Subcutaneous adipose tissue (tissue), 4 donors: ENCODE measurements around the gene NEK5. TPM values are rescaled to one million over a fixed set of nuclear protein-coding genes. Genes with fewer than 3 reads are reported as not detected.

Source experiments
- CTCF ChIP-seq: fragments of 450-650 bp; IDR thresholded peaks from one replicate; pipeline ENCODE4 v1.5.1; 2016; ENCODE audit warnings: low read depth, mild to moderate bottlenecking, control low read depth, antibody characterized with exemption, moderate library complexity
- total RNA-seq, 4 donors: library from RNA; depleted of rRNA; stranded (reverse); fragments of >200 nt; gene quantifications; one replicate each; pipeline ENCODE4 v1.1.0, GENCODE V29; 2016

Gene NEK5
- total RNA-seq, 4 donors from 2014 or later = 0.16 to 0.22 (median 0.17) TPM; not detected in 1

DNA sequence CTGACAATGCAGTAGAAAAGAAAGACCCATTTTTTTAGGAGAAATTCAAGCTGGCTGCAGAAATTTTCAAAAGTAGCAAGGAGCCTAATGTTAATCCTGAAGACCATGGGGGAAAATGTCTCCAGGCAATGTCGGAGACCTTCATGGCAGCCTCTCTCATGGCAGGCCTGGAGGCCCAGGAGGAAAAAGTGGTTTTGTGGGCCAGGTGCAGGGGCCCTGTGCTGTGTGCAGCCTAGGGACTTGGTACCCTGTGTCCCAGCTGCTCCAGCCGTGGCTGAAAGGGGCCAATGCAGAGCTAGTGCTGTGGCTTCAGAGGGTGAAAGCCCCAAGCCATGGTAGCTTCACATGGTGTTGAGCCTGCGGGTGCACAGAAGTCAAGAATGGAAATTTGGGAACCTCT, 112.6 kb downstream of the NEK5 start:
- TF ChIP-seq CTCF = no peak

DNA sequence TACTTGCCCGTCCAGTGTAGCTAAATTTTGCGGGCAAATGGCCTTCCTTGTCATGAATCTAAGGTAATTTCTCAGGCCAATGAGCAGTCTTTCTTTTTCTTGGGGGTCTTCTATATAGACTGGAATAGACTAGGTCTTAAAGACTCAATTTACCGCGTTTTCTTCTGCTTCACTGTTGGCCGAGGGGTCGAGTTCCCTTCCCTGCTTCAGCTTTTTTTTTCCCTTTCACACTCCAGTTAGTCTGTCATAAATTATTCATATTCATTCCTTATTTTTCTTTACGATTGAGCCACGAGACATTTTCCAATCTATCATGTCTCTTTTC, 116.4 kb downstream of the NEK5 start:
- no peak for TF ChIP-seq CTCF

DNA sequence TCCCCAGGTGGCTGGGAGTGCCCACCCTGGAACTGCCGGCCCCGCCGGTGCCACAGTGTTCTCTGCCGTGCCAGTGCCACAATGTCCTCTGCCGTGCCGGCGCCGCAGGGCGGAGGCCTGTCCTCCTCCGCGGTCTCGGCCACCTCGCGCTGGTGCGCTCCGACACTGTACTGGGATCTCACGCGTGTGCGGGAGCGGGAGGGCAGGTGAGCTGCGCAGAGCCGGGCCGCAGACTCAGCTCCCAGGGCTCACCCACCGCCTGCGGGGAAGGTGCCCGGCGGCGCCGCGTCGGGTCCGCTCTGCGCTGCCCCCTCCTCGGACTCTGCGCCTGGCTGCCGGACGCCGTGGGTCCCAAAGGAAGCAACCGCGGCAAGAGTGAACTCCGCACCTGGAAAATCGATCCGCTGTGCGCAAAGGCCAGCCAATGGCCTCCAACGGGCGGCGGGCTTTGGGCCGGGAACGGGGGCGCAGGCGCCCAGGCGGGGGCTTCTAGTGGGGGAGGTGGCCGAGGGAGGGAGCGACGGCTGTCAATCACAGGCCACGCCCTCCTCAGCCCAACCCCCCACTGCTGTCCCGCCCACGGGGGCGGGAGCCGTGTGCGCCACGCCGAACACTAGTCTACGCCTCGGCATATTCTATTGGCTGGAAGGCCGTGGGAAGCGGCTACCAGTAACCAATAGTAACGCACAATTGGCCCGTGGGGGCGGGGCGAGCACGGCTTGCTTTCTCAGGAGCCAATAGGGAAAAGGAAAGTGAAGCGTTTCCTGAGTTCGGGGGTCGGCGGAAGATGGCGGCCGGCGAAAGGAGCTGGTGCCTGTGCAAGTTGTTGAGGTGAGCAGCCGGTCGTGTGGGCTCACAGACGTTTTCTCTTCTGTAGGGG, 117.0 kb downstream of the NEK5 start, which contains the start of gene ALG11:
ALG11 (plus strand) TSS at position 767 of the 880 bp plus-strand sequence; CDS start at position 788, 21 bp downstream.
- no peak for TF ChIP-seq CTCF

- no peak for TF ChIP-seq CTCF
Measured at GRCh38 chr13:52010890-52011631, 117.8 kb downstream of the NEK5 start, which contains the start of gene ATP7B. TSS of gene ATP7B (minus strand) at chr13:52011450. CDS start at chr13:52011337, 113 bp downstream.

DNA sequence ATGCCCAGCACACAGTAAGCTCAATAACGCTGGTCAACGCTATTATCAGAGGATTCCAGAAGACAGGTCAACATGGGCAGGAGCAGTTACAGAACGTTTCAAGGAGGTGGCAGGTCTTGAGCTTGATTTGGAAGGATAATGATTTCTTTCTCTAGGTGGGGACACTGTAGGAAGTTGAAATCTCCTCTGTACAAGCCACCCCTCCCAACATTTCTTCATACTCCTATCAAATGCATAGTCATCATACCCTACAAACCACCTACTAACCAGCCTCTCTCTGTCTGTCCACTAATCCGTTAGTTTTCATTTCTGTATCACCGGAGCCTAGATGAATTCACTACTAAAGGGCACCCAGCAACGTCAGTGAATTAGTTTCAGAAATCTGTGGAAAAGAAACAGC, 118.9 kb downstream of the NEK5 start:
- TF ChIP-seq CTCF = no peak

- TF ChIP-seq CTCF = no peak
Measured at GRCh38 chr13:52006523-52007245, 122.2 kb downstream of the NEK5 start.
